H9 (cell line): ENCODE results near the gene PTPRK. TPM values are rescaled to one million over a fixed set of nuclear protein-coding genes. Genes with fewer than 3 reads are reported as not detected.

Experiments used
- DNase-seq: peaks from one replicate; pipeline ENCODE4 v3.0.0-alpha.2; 2017
- H2AFZ ChIP-seq: one replicate; pipeline ENCODE4 v1.6.1; 2013; ENCODE audit warnings: mild to moderate bottlenecking, low read length, control low read depth, moderate library complexity
- H2AK5ac ChIP-seq: 2 replicates; pipeline ENCODE4 v1.6.1; 2013; ENCODE audit warnings: low read length, control low read depth, mixed read lengths; ENCODE audit not compliant: insufficient read length
- H2BK120ac ChIP-seq: one replicate; pipeline ENCODE4 v1.6.1; 2013; ENCODE audit warnings: low read depth, mild to moderate bottlenecking, low read length, control low read depth, inconsistent platforms; ENCODE audit not compliant: poor library complexity, severe bottlenecking
- H2BK12ac ChIP-seq: 2 replicates; pipeline ENCODE4 v1.6.1; 2013; ENCODE audit warnings: low read length, control low read depth, mixed read lengths, low read depth; ENCODE audit not compliant: insufficient read length
- H2BK15ac ChIP-seq: 2 replicates; pipeline ENCODE4 v1.6.1; 2013; ENCODE audit warnings: low read depth, low read length, control low read depth
- H2BK20ac ChIP-seq: one replicate; pipeline ENCODE4 v1.6.1; 2013; ENCODE audit warnings: low read depth, mild to moderate bottlenecking, low read length, control low read depth, inconsistent platforms; ENCODE audit not compliant: poor library complexity, severe bottlenecking
- H2BK5ac ChIP-seq: 2 replicates; pipeline ENCODE4 v1.6.1; 2013; ENCODE audit warnings: low read length, control low read depth, mixed read lengths; ENCODE audit not compliant: insufficient read length
- H3K14ac ChIP-seq: 2 replicates; pipeline ENCODE4 v1.6.1; 2013; ENCODE audit warnings: low read length, control low read depth; ENCODE audit not compliant: insufficient read depth
- H3K18ac ChIP-seq: 2 replicates; pipeline ENCODE4 v1.6.1; 2013; ENCODE audit warnings: low read depth, mild to moderate bottlenecking, mixed read lengths, low read length, control low read depth; ENCODE audit not compliant: insufficient read length
- H3K23ac ChIP-seq: 2 replicates; pipeline ENCODE4 v1.6.1; 2013; ENCODE audit warnings: low read length, control low read depth, mixed read lengths, low read depth; ENCODE audit not compliant: insufficient read length
- H3K23me2 ChIP-seq: 2 replicates; pipeline ENCODE4 v1.6.1; 2013; ENCODE audit warnings: low read depth, mild to moderate bottlenecking, mixed read lengths, low read length, control low read depth; ENCODE audit not compliant: insufficient read length, poor library complexity, severe bottlenecking
- H3K27ac ChIP-seq: 2 replicates; pipeline ENCODE4 v1.5.1; 2013; ENCODE audit warnings: low read length, control low read depth, mixed read lengths, low read depth; ENCODE audit not compliant: insufficient read length
- H3K27me3 ChIP-seq: 2 replicates; pipeline ENCODE4 v1.6.1; 2013; ENCODE audit warnings: low read length, control low read depth, inconsistent platforms; ENCODE audit not compliant: insufficient read depth
- H3K4ac ChIP-seq: 2 replicates; pipeline ENCODE4 v1.6.1; 2013; ENCODE audit warnings: low read depth, mild to moderate bottlenecking, control low read depth, inconsistent platforms, low read length, moderate library complexity
- H3K4me1 ChIP-seq: 2 replicates; pipeline ENCODE4 v1.6.1; 2013; ENCODE audit warnings: low read length, control low read depth, inconsistent platforms; ENCODE audit not compliant: insufficient read depth
- H3K4me2 ChIP-seq: 2 replicates; pipeline ENCODE4 v1.6.1; 2013; ENCODE audit warnings: low read length, control low read depth, mixed read lengths; ENCODE audit not compliant: insufficient read length, insufficient read depth
- H3K56ac ChIP-seq: 2 replicates; pipeline ENCODE4 v1.6.1; 2013; ENCODE audit warnings: low read depth, mild to moderate bottlenecking, mixed read lengths, low read length, control low read depth; ENCODE audit not compliant: insufficient read length
- H3K79me1 ChIP-seq: 2 replicates; pipeline ENCODE4 v1.6.1; 2013; ENCODE audit warnings: low read depth, mild to moderate bottlenecking, moderate library complexity, low read length, control low read depth, inconsistent platforms; ENCODE audit not compliant: insufficient read depth, poor library complexity, severe bottlenecking
- H3K79me2 ChIP-seq: 2 replicates; pipeline ENCODE4 v1.6.1; 2013; ENCODE audit warnings: low read length, control low read depth, inconsistent platforms; ENCODE audit not compliant: insufficient read depth
- H3K9ac ChIP-seq: 2 replicates; pipeline ENCODE4 v1.6.1; 2013; ENCODE audit warnings: low read length, control low read depth, mixed read lengths; ENCODE audit not compliant: insufficient read length; ENCODE audit errors: extremely low read depth
- H3K9me3 ChIP-seq: one replicate; pipeline ENCODE4 v1.6.1; 2013; ENCODE audit warnings: low read depth, low read length, inconsistent platforms; ENCODE audit not compliant: control insufficient read depth
- H3T11ph ChIP-seq: one replicate; pipeline ENCODE4 v1.6.1; 2013; ENCODE audit warnings: mild to moderate bottlenecking, low read length, control low read depth, inconsistent platforms
- H4K20me1 ChIP-seq: one replicate; pipeline ENCODE4 v1.6.1; 2013; ENCODE audit not compliant: control insufficient read depth, insufficient read length, insufficient read depth
- H4K5ac ChIP-seq: 2 replicates; pipeline ENCODE4 v1.6.1; 2013; ENCODE audit warnings: low read depth, mild to moderate bottlenecking, mixed read lengths, low read length, control low read depth; ENCODE audit not compliant: insufficient read length
- H4K8ac ChIP-seq: replicated peaks from 2 replicates; pipeline ENCODE4 v1.6.1; 2013; ENCODE audit warnings: low read length, control low read depth, mixed read lengths, low read depth; ENCODE audit not compliant: insufficient read length
- H4K91ac ChIP-seq: 2 replicates; pipeline ENCODE4 v1.6.1; 2013; ENCODE audit warnings: low read depth, mild to moderate bottlenecking, moderate library complexity, mixed read lengths, low read length, control low read depth; ENCODE audit not compliant: insufficient read length
- H3K27ac Mint-ChIP-seq, 3 experiments: 2 replicates in 2 of 3; 3 replicates in 1 of 3; pipeline ENCODE4 v1.8.0; 2020 to 2021; ENCODE audit warnings: mixed read lengths in 3 of 3, mild to moderate bottlenecking in 1 of 3, moderate library complexity in 1 of 3
- H3K27me3 Mint-ChIP-seq: 2 replicates; pipeline ENCODE4 v1.8.0; 2021; ENCODE audit warnings: low read depth, mild to moderate bottlenecking, moderate library complexity, mixed read lengths
- H3K36me3 Mint-ChIP-seq, 3 experiments: 2 replicates in 2 of 3; 3 replicates in 1 of 3; pipeline ENCODE4 v1.8.0; 2020 to 2021; ENCODE audit warnings: low read depth in 3 of 3, mixed read lengths in 3 of 3; ENCODE audit not compliant: insufficient read depth in 1 of 3
- H3K4me1 Mint-ChIP-seq, 2 experiments: 2 replicates each; pipeline ENCODE4 v1.8.0; 2020; ENCODE audit warnings: mixed read lengths in 2 of 2
- H3K4me3 Mint-ChIP-seq, 2 experiments: 2 replicates in 1 of 2; 3 replicates in 1 of 2; pipeline ENCODE4 v1.8.0; 2020 to 2021; ENCODE audit warnings: mild to moderate bottlenecking in 2 of 2, mixed read lengths in 2 of 2, moderate library complexity in 1 of 2
- H3K9me3 Mint-ChIP-seq, 2 experiments: 2 replicates in 1 of 2; 3 replicates in 1 of 2; pipeline ENCODE4 v1.8.0; 2020; ENCODE audit warnings: mild to moderate bottlenecking in 2 of 2, mixed read lengths in 2 of 2, moderate library complexity in 1 of 2
- CTCF ChIP-seq: fragments of 200-600 bp; sonication (generic); conservative IDR thresholded peaks from 3 replicates; pipeline ENCODE4 v1.8.0; 2021; ENCODE audit warnings: antibody characterized with exemption, mild to moderate bottlenecking
- WGBS: extraction: QIAGEN DNeasy Blood & Tissue Kit; methylation state at CpG from one replicate; pipeline ENCODE4 v1.1.7; 2013; ENCODE audit warnings: missing lambda C conversion rate, low lambda C conversion rate, mixed read lengths; ENCODE audit not compliant: insufficient read length; ENCODE audit errors: extremely low coverage; 5-methylcytosine and 5-hydroxymethylcytosine counted together
- total RNA-seq: library from RNA; stranded (reverse); gene quantifications from 2 replicates; pipeline ENCODE4 v1.2.1, GENCODE V29; 2021

The PTPRK gene
- total RNA-seq, 1 experiment from 2014 or later, result 47.9 TPM

GRCh38 chr6:128065072-128065471 is 455.3 kb downstream of the PTPRK start:
- H3K18ac ChIP-seq, result no peak overlapping the region
- H4K8ac ChIP-seq, result no peak overlapping the region
- H2BK15ac ChIP-seq, result no peak overlapping the region
- H2BK12ac ChIP-seq, result no peak overlapping the region
- no peak overlapping the region for H3T11ph ChIP-seq
- no peak overlapping the region for H3K9ac ChIP-seq
- no peaks in the 10 kb centered on the region for H3K27me3 Mint-ChIP-seq
- no peaks in the 10 kb centered on the region; the same call in 1 of the 2 replicates for H3K4me1 ChIP-seq
- no peak overlapping the region for H2BK5ac ChIP-seq
- no peak overlapping the region for H2BK120ac ChIP-seq
- no peaks in the 10 kb centered on the region for H3K9me3 Mint-ChIP-seq
- no peak overlapping the region for H2BK20ac ChIP-seq
- no peaks in the 10 kb centered on the region for H3K27me3 ChIP-seq
- H3K14ac ChIP-seq, result no peak overlapping the region
- H3K56ac ChIP-seq, result no peak overlapping the region
- no peak for TF ChIP-seq CTCF
- no peak overlapping the region for H2AK5ac ChIP-seq
- no peak overlapping the region for H3K4me2 ChIP-seq
- no CpG with 5 or more reads among the region's 3 CpGs for WGBS
- no peak overlapping the region for H2AFZ ChIP-seq
- H3K4me1 Mint-ChIP-seq, result peaks cover 23 to 32% of the 10 kb centered on the region in 2 experiments
- H4K91ac ChIP-seq, result no peak overlapping the region
- DNase-seq, result no peak
- no peaks in the 10 kb centered on the region for H3K23me2 ChIP-seq
- peaks cover 0 to 3% (median 0%) of the 10 kb centered on the region in 3 experiments; a peak in 1 of 7 replicates for H3K36me3 Mint-ChIP-seq
- H3K27ac ChIP-seq, result no peak overlapping the region
- no peaks in the 10 kb centered on the region for H3K9me3 ChIP-seq
- H3K4ac ChIP-seq, result no peak overlapping the region
- no peak overlapping the region for H4K5ac ChIP-seq
- H3K79me2 ChIP-seq, result no peaks in the 10 kb centered on the region
- no peak overlapping the region for H3K23ac ChIP-seq
- 0 out of 7 replicates have a peak overlapping the region, but pooled peaks of 1 of the 3 experiments have one; percentile 7 for H3K27ac Mint-ChIP-seq
- H3K79me1 ChIP-seq, result no peaks in the 10 kb centered on the region
- H3K4me3 Mint-ChIP-seq, result no peak overlapping the region
- no peaks in the 10 kb centered on the region for H4K20me1 ChIP-seq
